RWPE2 (cell line): ENCODE results near the gene ZBED4.

Experiments
- ATAC-seq: fragments of 200-7000 bp; cut with Tn5 transposase; 3 replicates; pipeline ENCODE4 v1.9.1; 2021; ENCODE audit warnings: low read depth
- DNase-seq: peaks from one replicate; pipeline ENCODE4 v3.0.0-alpha.2; 2020; ENCODE audit warnings: low spot score
- H3K27ac ChIP-seq: fragments of 450-650 bp; 2 replicates; pipeline ENCODE4 v1.5.1; 2017; ENCODE audit warnings: mild to moderate bottlenecking; ENCODE audit not compliant: poor library complexity, severe bottlenecking
- H3K27me3 ChIP-seq: fragments of 250-450 bp; sonication (Bioruptor Pico); 2 replicates; pipeline ENCODE4 v1.5.1; 2021; ENCODE audit warnings: mild to moderate bottlenecking, moderate library complexity; ENCODE audit not compliant: insufficient read depth, poor library complexity, severe bottlenecking
- H3K36me3 ChIP-seq: fragments of 250-450 bp; sonication (Bioruptor Pico); 2 replicates; pipeline ENCODE4 v1.5.1; 2020; ENCODE audit warnings: low read depth, mild to moderate bottlenecking, moderate library complexity
- H3K4me1 ChIP-seq: fragments of 250-450 bp; sonication (Bioruptor Pico); 2 replicates; pipeline ENCODE4 v1.5.1; 2021; ENCODE audit warnings: mild to moderate bottlenecking, moderate library complexity; ENCODE audit not compliant: insufficient read depth, poor library complexity, severe bottlenecking
- H3K4me3 ChIP-seq: fragments of 250-450 bp; sonication (Bioruptor Pico); 2 replicates; pipeline ENCODE4 v1.5.1; 2021; ENCODE audit warnings: mild to moderate bottlenecking, moderate library complexity; ENCODE audit not compliant: severe bottlenecking
- H3K9me3 ChIP-seq: fragments of 250-450 bp; sonication (Bioruptor Pico); 2 replicates; pipeline ENCODE4 v1.5.1; 2021; ENCODE audit warnings: mild to moderate bottlenecking, moderate library complexity; ENCODE audit not compliant: severe bottlenecking
- CTCF ChIP-seq: fragments of 450-650 bp; IDR thresholded peaks from one replicate; pipeline ENCODE4 v1.5.1; 2017; ENCODE audit warnings: mild to moderate bottlenecking, moderate library complexity; ENCODE audit not compliant: poor library complexity, severe bottlenecking

Gene ZBED4

GRCh38 chr22:49937758-49938564 lies 84.3 kb downstream of the ZBED4 start:
- DNase-seq = no peak
- no peak for ATAC-seq
- Histone ChIP-seq H3K27ac (no peak overlapping the region), H3K4me1 (peaks cover 9% of the 10 kb centered on the region), H3K4me3 (no peak overlapping the region), H3K27me3 (no peaks in the 10 kb centered on the region), H3K36me3 (no peaks in the 10 kb centered on the region), H3K9me3 (no peaks in the 10 kb centered on the region)
- TF ChIP-seq CTCF = no peak

- Histone ChIP-seq H3K27me3 (no peaks in the 10 kb centered on the region), H3K4me3 (no peak overlapping the region), H3K36me3 (no peaks in the 10 kb centered on the region), H3K27ac (no peak overlapping the region), H3K4me1 (peaks cover 9% of the 10 kb centered on the region), H3K9me3 (no peaks in the 10 kb centered on the region)
- ATAC-seq (no peak), DNase-seq (no peak)
- TF ChIP-seq CTCF = no peak
Measured at GRCh38 chr22:49938565-49939136, 85.0 kb downstream of the ZBED4 start.
